B cell (primary cell): ENCODE data around the gene ZSCAN20. TPM values are rescaled to one million over a fixed set of nuclear protein-coding genes. Genes with fewer than 3 reads are reported as not detected.

Experiments used
- ATAC-seq: fragments of 200-7000 bp; cut with Tn5 transposase; one replicate; pipeline ENCODE4 v1.10.0; 2021; ENCODE audit warnings: low read depth, mild to moderate bottlenecking, moderate number of reproducible peaks, moderate library complexity
- CTCF ChIA-PET: fragments of 350-600 bp; sonication (Branson Sonifier 250); formaldehyde crosslinking; loops from one replicate; lab custom pipeline; 2021; ENCODE audit warnings: antibody characterized with exemption, inconsistent platforms; lab: Charles Lee
- POLR2A ChIA-PET: fragments of 350-600 bp; sonication (Branson Sonifier 250); formaldehyde crosslinking; loops from one replicate; lab custom pipeline; 2021; ENCODE audit warnings: antibody characterized with exemption; lab: Charles Lee
- DNase-seq: peaks from one replicate; pipeline ENCODE4 v3.0.0; 2013
- H2AFZ ChIP-seq: 2 replicates; pipeline ENCODE4 v1.6.1; 2012; ENCODE audit warnings: mild to moderate bottlenecking, low read depth, low read length; ENCODE audit not compliant: insufficient read depth, poor library complexity, severe bottlenecking
- H3K27ac ChIP-seq, 2 donors: 1 replicate in 1 of 2; 2 replicates in 1 of 2; pipeline ENCODE4 v1.5.1; 2012 to 2013; ENCODE audit warnings: low read length in 2 of 2, mild to moderate bottlenecking in 2 of 2, moderate library complexity in 1 of 2
- H3K27me3 ChIP-seq, 4 experiments: fragments of 200-600 bp in 1 of 4; sonication (generic) in 1 of 4; replicated peaks in 1 of 4; 1 replicate in 2 of 4; 2 replicates in 2 of 4; pipeline versions ENCODE4 v1.6.1 to v1.7.0; 2013 to 2016; ENCODE audit warnings: low read length in 3 of 4, mild to moderate bottlenecking in 2 of 4, mixed read lengths in 1 of 4, moderate library complexity in 1 of 4; ENCODE audit not compliant: insufficient read depth in 4 of 4, control insufficient read depth in 3 of 4; ENCODE audit errors: control extremely low read depth in 1 of 4
- H3K36me3 ChIP-seq, 2 experiments: replicated peaks in 1 of 2; 1 replicate in 1 of 2; 2 replicates in 1 of 2; pipeline versions ENCODE4 v1.6.1 to v1.7.1; 2013; ENCODE audit warnings: low read length in 1 of 2; ENCODE audit not compliant: insufficient read depth in 2 of 2, control insufficient read depth in 1 of 2; ENCODE audit errors: control extremely low read depth in 1 of 2, extremely low read depth in 1 of 2
- H3K4me1 ChIP-seq, 2 donors: fragments of 200-600 bp in 1 of 2; sonication (generic) in 1 of 2; 1 replicate in 1 of 2; 2 replicates in 1 of 2; pipeline versions ENCODE4 v1.5.1 to v1.6.1; 2013 to 2017; ENCODE audit warnings: low read length in 2 of 2; ENCODE audit not compliant: control insufficient read depth in 2 of 2, insufficient read depth in 2 of 2
- H3K4me2 ChIP-seq: replicated peaks from 2 replicates; pipeline ENCODE3; 2012; ENCODE audit warnings: mild to moderate bottlenecking, low read depth, low read length; ENCODE audit not compliant: poor library complexity, severe bottlenecking
- H3K4me3 ChIP-seq, 5 experiments: fragments of 200-600 bp in 1 of 5; sonication (generic) in 1 of 5; 1 replicate in 3 of 5; 2 replicates in 2 of 5; pipeline versions ENCODE4 v1.5.1 to v1.7.0; 2011 to 2016; ENCODE audit warnings: low read length in 4 of 5, mild to moderate bottlenecking in 4 of 5, low read depth in 2 of 5, control low read depth in 1 of 5, moderate library complexity in 1 of 5; ENCODE audit not compliant: insufficient read depth in 1 of 5; ENCODE audit errors: control extremely low read depth in 1 of 5, extremely low read depth in 1 of 5
- H3K79me2 ChIP-seq: fragments of 200-600 bp; sonication (generic); one replicate; pipeline ENCODE4 v1.6.0; 2016; ENCODE audit warnings: low read length; ENCODE audit not compliant: control insufficient read depth, insufficient read depth
- H3K9ac ChIP-seq: fragments of 200-600 bp; sonication (generic); 2 replicates; pipeline ENCODE4 v1.6.1; 2017; ENCODE audit warnings: mild to moderate bottlenecking, low read length, moderate library complexity
- H3K9me3 ChIP-seq, 3 donors: one replicate each; pipeline versions ENCODE4 v1.6.1 to v1.7.1; 2013; ENCODE audit warnings: low read length in 2 of 3; ENCODE audit not compliant: control insufficient read depth in 2 of 3, insufficient read depth in 1 of 3; ENCODE audit errors: control extremely low read depth in 1 of 3
- H4K20me1 ChIP-seq: 2 replicates; pipeline ENCODE4 v1.6.0; 2012; ENCODE audit warnings: mild to moderate bottlenecking, low read length; ENCODE audit not compliant: insufficient read depth, control insufficient read depth, poor library complexity, severe bottlenecking
- H3K27ac Mint-ChIP-seq: one replicate; pipeline ENCODE4 v1.8.0; 2021; ENCODE audit warnings: mixed read lengths
- H3K27me3 Mint-ChIP-seq: one replicate; pipeline ENCODE4 v1.8.0; 2021; ENCODE audit warnings: mixed read lengths
- H3K4me1 Mint-ChIP-seq: one replicate; pipeline ENCODE4 v1.8.0; 2021; ENCODE audit warnings: mixed read lengths
- H3K4me3 Mint-ChIP-seq: one replicate; pipeline ENCODE4 v1.8.0; 2021; ENCODE audit warnings: mixed read lengths
- H3K9me3 Mint-ChIP-seq: one replicate; pipeline ENCODE4 v1.8.0; 2022; ENCODE audit warnings: mixed read lengths; ENCODE audit not compliant: insufficient read depth
- CTCF ChIP-seq: fragments of 200-600 bp; IDR thresholded peaks from one replicate; pipeline ENCODE4 v1.8.0; 2022; ENCODE audit warnings: antibody characterized with exemption, mild to moderate bottlenecking
- EZH2 ChIP-seq: IDR thresholded peaks from 2 replicates; pipeline ENCODE4 v1.6.1; 2012; ENCODE audit warnings: borderline replicate concordance, low read depth, mild to moderate bottlenecking, moderate library complexity, low read length; ENCODE audit not compliant: insufficient read depth, poor library complexity, severe bottlenecking
- WGBS: methylation state at CpG from one replicate; pipeline ENCODE4 v1.1.5; 2013; ENCODE audit warnings: missing lambda C conversion rate; ENCODE audit not compliant: insufficient coverage; 5-methylcytosine and 5-hydroxymethylcytosine counted together
- intact Hi-C: fragments of 100-400 bp; cut with micrococcal nuclease; formaldehyde crosslinking; loops from one replicate; pipeline ENCODE4 v1.10.0; 2022
- polyA plus RNA-seq: library from polyadenylated mRNA; depleted of rRNA; stranded (reverse); fragments of >200 nt; gene quantifications from 2 replicates; pipeline ENCODE4 v1.2.3, GENCODE V29; 2012
- total RNA-seq, 2 donors: library from RNA; stranded (reverse); fragments of 120-200 nt in 1 of 2; gene quantifications; 1 replicate in 1 of 2; 2 replicates in 1 of 2; pipeline versions ENCODE4 v1.2.3 to v1.2.4, GENCODE V29; 2013 to 2022

The ZSCAN20 gene
- total and polyA plus RNA-seq, 2 donors (not counting 1 experiment from before 2014, with no cell fraction given) = 0.18 to 3.7 TPM

GRCh38 chr1:33459691-33460090 is 12.8 kb upstream of the ZSCAN20 start:
- DNase-seq = no peak
- H4K20me1 ChIP-seq = no peaks in the 10 kb centered on the region
- H3K9me3 ChIP-seq = no peaks in the 10 kb centered on the region
- 100% methylated on average over 4 of the region's 4 CpGs for WGBS
- H3K36me3 ChIP-seq = no peaks in the 10 kb centered on the region
- no peak overlapping the region for H3K9ac ChIP-seq
- peak overlapping the region; percentile 57 for H3K27ac Mint-ChIP-seq
- H3K27me3 ChIP-seq = no peaks in the 10 kb centered on the region
- H2AFZ ChIP-seq = no peak overlapping the region
- TF ChIP-seq EZH2 = no peak
- no peak for TF ChIP-seq CTCF
- peak overlapping the region; percentile 69 for H3K4me2 ChIP-seq
- no peak for ATAC-seq
- no peaks in the 10 kb centered on the region for H3K9me3 Mint-ChIP-seq
- H3K27me3 Mint-ChIP-seq = no peaks in the 10 kb centered on the region
- intact Hi-C loops = no loop called here
- no peak overlapping the region for H3K4me3 ChIP-seq
- ChIA-PET CTCF (interaction anchor here (2.3 to 2.4 kb wide), 2 partner anchors 12 to 163 kb away, joined by 9 to 17 read pairs; no protein-coding TSS in a partner anchor), POLR2A (interaction anchor here (1.3 kb wide), 1 partner anchor 12 kb away, joined by 3 read pairs; no protein-coding TSS in a partner anchor)
- H3K4me3 Mint-ChIP-seq = peak overlapping the region; percentile 50
- no peak overlapping the region for H3K27ac ChIP-seq
- H3K4me1 ChIP-seq = peaks cover 42 to 50% of the 10 kb centered on the region in 2 donors
- no peaks in the 10 kb centered on the region for H3K79me2 ChIP-seq
- H3K4me1 Mint-ChIP-seq = peaks cover 50% of the 10 kb centered on the region

DNA sequence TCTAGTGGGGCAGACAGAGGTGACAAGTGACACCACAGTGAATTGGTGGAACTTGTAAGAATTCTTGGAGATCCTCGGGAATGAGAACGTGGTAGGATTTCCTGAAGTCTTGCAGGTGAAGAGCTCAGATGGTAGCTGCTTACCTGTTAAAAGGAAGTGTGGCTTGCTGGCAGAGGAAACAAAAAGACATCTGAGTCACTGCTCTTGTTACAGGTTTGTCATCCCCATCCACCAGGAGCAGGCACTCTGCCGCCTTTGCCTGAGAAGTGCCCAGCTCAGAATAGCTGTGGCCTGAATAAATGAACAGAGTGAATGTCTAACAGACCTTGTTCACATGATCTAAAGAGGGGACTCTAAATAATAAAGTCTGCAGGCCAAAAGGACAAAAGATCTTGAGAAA is 12.3 kb upstream of the ZSCAN20 start:
- Histone ChIP-seq H3K9me3 (no peaks in the 10 kb centered on the region), H3K4me3 (no peak overlapping the region), H3K27me3 (no peaks in the 10 kb centered on the region), H4K20me1 (no peaks in the 10 kb centered on the region), H3K36me3 (no peaks in the 10 kb centered on the region), H3K9ac (no peak overlapping the region), H3K79me2 (no peaks in the 10 kb centered on the region), H2AFZ (no peak overlapping the region), H3K4me2 (peak overlapping the region; percentile 69), H3K4me1 (peaks cover 42 to 50% of the 10 kb centered on the region in 2 donors), H3K27ac (peak overlapping the region; percentile 56 to 64)
- H3K4me1 Mint-ChIP-seq = peaks cover 50% of the 10 kb centered on the region
- ATAC-seq = no peak
- peak overlapping the region; percentile 80 for H3K4me3 Mint-ChIP-seq
- intact Hi-C loops = no loop called here
- no peak for TF ChIP-seq EZH2
- TF ChIP-seq CTCF = no peak
- 29% methylated on average over 2 of the region's 3 CpGs for WGBS
- no peaks in the 10 kb centered on the region for H3K9me3 Mint-ChIP-seq
- DNase-seq = no peak
- peak overlapping the region; percentile 63 for H3K27ac Mint-ChIP-seq
- ChIA-PET POLR2A (interaction anchor here (1.3 kb wide), 1 partner anchor 11 kb away, joined by 3 read pairs; no protein-coding TSS in a partner anchor), CTCF (interaction anchor here (1.2 to 2.4 kb wide), 3 partner anchors 9 to 163 kb away, joined by 7 to 17 read pairs (median 10); no protein-coding TSS in a partner anchor)
- no peaks in the 10 kb centered on the region for H3K27me3 Mint-ChIP-seq
